BJ (cell line): ENCODE results near the gene PRKCE. TPM values are rescaled to one million over a fixed set of nuclear protein-coding genes. Genes with fewer than 3 reads are reported as not detected.

Experiments
- CTCF ChIA-PET: fragments of 350-600 bp; formaldehyde crosslinking; extraction: SDS; loops from one replicate; lab custom pipeline; 2021; ENCODE audit warnings: antibody characterized with exemption, inconsistent platforms; lab: Yijun Ruan, JAX
- POLR2A ChIA-PET: fragments of 300-600 bp; sonication (Branson Sonifier 250); formaldehyde crosslinking; extraction: SDS; loops from one replicate; lab custom pipeline; 2021; ENCODE audit warnings: antibody characterized with exemption; lab: Charles Lee
- DNase-seq: peaks from one replicate; pipeline ENCODE4 v3.0.0-alpha.2; 2011; ENCODE audit warnings: low read depth
- H3K27me3 ChIP-seq: 2 replicates; pipeline ENCODE4 v1.6.0; 2011; ENCODE audit warnings: low read length; ENCODE audit not compliant: control insufficient read depth, insufficient read depth
- H3K36me3 ChIP-seq: 2 replicates; pipeline ENCODE4 v1.5.1; 2011; ENCODE audit warnings: low read length; ENCODE audit not compliant: control insufficient read depth, insufficient read depth
- H3K4me3 ChIP-seq: 2 replicates; pipeline ENCODE4 v1.5.1; 2011; ENCODE audit warnings: low read depth, mild to moderate bottlenecking, control low read depth, low read length
- CTCF ChIP-seq: IDR thresholded peaks from 2 replicates; pipeline ENCODE4 v1.5.1; 2011; ENCODE audit warnings: low read depth, mild to moderate bottlenecking, control low read depth, inconsistent platforms, low read length, moderate library complexity; ENCODE audit not compliant: insufficient read depth
- polyA plus RNA-seq: library from polyadenylated mRNA; depleted of rRNA; stranded (reverse); fragments of >200 nt; gene quantifications from 2 replicates; pipeline ENCODE4 v1.2.3, GENCODE V29; 2011

The PRKCE gene
- polyA plus RNA-seq, 1 experiment = 19.7 TPM

GRCh38 chr2:45661828-45662227, 10.4 kb downstream of the PRKCE start:
- TF ChIP-seq CTCF = no peak
- ChIA-PET POLR2A (no interaction called here), CTCF (no interaction called here)

GRCh38 chr2:45664635-45665261, 13.3 kb downstream of the PRKCE start:
- ChIA-PET CTCF (interaction anchor here (1.1 kb wide), 1 partner anchor 12 kb away, joined by 4 read pairs; no protein-coding TSS in a partner anchor), POLR2A (no interaction called here)
- Histone ChIP-seq H3K4me3 (no peak overlapping the region), H3K36me3 (no peaks in the 10 kb centered on the region), H3K27me3 (no peaks in the 10 kb centered on the region)
- TF ChIP-seq CTCF = no peak
- DNase-seq = no peak

More at GRCh38 chr2:45661828-45662227, 10.4 kb downstream of the PRKCE start:
- Histone ChIP-seq H3K27me3 (no peaks in the 10 kb centered on the region), H3K36me3 (no peaks in the 10 kb centered on the region), H3K4me3 (no peak overlapping the region)
- no peak for DNase-seq

GRCh38 chr2:45668509-45668908, 17.0 kb downstream of the PRKCE start:
- ChIA-PET POLR2A (no interaction called here), CTCF (no interaction called here)
- DNase-seq = no peak
- no peak for TF ChIP-seq CTCF
- Histone ChIP-seq H3K36me3 (no peaks in the 10 kb centered on the region), H3K4me3 (no peak overlapping the region), H3K27me3 (no peaks in the 10 kb centered on the region)

GRCh38 chr2:45669032-45669486, 17.6 kb downstream of the PRKCE start:
- no peak overlapping the region for H3K4me3 ChIP-seq
- CTCF ChIA-PET = no interaction called here
- POLR2A ChIA-PET = no interaction called here
- H3K36me3 ChIP-seq = no peaks in the 10 kb centered on the region
- no peak for TF ChIP-seq CTCF
- DNase-seq = no peak
- no peaks in the 10 kb centered on the region for H3K27me3 ChIP-seq

GRCh38 chr2:45670646-45671045, 19.2 kb downstream of the PRKCE start:
- POLR2A ChIA-PET = no interaction called here
- no peak for TF ChIP-seq CTCF
- no peak for DNase-seq
- Histone ChIP-seq H3K27me3 (no peaks in the 10 kb centered on the region), H3K36me3 (no peaks in the 10 kb centered on the region), H3K4me3 (no peak overlapping the region)
- CTCF ChIA-PET = no interaction called here
